Inferior parietal cortex (tissue), 1 donor: ENCODE results near the gene BUB3.

Experiments
- DNase-seq: peaks from one replicate; pipeline ENCODE4 v3.0.0-alpha.2; 2016; ENCODE audit errors: extremely low spot score

BUB3 gene, protein sequence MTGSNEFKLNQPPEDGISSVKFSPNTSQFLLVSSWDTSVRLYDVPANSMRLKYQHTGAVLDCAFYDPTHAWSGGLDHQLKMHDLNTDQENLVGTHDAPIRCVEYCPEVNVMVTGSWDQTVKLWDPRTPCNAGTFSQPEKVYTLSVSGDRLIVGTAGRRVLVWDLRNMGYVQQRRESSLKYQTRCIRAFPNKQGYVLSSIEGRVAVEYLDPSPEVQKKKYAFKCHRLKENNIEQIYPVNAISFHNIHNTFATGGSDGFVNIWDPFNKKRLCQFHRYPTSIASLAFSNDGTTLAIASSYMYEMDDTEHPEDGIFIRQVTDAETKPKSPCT

DNA sequence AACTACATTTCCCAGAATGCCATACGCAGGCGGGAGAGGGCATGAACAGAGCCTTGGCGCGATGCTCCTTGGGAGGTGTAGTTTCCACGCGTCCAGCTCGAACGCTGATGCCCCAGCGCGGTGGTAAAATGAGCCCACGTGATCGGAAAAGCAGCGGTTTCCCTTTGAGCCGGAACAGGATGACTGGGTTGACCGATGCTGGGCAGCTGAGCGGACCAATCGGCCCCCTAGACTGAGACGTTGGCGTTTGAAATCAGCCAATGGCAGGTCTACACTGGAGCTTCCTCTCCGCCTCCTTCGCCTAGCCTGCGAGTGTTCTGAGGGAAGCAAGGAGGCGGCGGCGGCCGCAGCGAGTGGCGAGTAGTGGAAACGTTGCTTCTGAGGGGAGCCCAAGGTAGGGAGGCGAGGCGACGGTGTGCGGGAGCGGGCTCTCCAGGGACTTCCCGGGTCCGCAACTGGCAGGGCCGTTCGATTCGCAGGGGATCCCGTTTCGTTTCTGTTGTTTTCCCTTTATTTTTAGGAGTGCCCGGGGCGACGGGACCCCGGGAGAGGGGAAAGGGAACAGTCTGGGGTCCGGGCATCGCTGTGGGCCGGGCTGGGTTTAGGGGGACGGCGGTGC lies at the start of gene BUB3:
BUB3 (plus strand) TSS at position 311 of the 619 bp plus-strand sequence. CDS start 516 bp downstream, outside the sequence.
- peak; percentile 100 for DNase-seq

DNA sequence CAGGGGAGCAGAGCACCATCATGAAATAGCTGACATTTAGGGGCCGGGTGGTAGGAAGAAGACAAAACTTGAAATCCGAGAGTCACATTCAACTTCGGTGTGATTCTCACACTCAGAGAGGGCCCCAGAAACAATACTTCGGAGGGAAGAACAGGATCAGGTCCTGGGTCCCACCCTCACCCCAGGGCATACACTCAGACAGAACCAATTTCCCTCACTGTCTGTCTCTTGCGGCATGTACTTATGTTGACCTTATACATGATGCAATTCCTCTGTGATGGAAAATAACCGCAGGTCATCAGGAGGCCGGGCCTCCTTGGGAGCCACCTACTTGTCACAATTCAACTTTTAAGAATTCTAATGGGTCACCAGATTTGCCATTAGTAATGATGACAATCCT lies 44.7 kb upstream of the BUB3 start:
- DNase-seq, result no peak

DNA sequence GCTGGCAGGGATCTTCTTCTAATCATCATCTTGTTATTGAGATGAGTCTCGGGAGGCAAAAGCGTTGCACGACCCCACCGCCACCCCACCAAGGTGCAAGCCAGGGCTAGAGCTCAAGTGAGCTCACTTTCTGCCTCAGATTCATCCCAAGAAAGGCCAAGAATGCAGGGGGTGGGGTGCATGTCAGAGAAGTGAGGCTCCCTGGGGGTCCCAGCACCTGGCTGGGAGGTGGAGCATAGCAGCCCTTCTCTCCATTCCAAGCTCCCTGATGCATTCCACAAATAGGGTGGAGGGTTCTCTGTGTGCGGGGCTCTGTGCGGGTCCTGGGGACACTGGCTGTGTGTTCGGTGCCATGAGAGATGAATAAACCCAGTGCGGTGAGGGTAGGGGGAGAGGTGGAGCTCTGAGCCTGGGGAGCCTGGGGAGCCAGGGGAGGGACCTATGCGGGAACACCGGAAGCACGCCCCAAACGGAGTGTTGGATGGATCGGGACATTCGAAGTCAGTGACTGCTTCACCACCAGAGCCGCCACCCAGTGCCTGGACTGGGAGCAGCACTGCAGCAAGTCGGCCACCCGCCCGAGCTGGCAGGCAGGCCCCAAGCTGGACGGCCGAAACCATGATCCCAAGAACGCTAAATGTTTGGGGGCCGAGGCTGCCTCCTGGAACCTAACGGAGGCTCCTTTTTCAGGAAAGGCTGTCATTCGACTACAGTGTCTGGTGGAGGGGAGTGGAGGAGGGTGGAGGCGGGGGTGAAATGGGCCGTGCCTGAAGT lies 36.4 kb upstream of the BUB3 start:
- no peak for DNase-seq

DNA sequence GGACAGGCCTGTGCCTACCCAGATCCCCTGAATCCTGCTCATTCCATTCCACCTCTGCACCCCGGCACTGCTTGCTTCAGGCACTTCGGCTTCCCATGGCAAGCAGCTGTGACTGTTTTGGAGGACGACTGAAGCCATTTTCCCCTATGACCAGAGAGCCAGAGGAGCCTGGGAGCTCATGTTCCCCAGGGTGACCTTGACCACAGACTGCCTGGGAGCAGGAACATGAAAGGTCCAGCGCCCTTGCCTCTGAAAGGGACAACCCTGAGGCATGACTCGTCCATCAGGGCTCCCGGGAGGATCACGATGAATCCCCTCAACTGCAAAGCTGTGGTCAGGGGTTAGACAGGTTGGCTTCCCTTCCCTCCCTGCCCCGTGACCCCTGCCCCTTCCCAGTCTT lies 35.1 kb upstream of the BUB3 start:
- DNase-seq, result no peak

DNA sequence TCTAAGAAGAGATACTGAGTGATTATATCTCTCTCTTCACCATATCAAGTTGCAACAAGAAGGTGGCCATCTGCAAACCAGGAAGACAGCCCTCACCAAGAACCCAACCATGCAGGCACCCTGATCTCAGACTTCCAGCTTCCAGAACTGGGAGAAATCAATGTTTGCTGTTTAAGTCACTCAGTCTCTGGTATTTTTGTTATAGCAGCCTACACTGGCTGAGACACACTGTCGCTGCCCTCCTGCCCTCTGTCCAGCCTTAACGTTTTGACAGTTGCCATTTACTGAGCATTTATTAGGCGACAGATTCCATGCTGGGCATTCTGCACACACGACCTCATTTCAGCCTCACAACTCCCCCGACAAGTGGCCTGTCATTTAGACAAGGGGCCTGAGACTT lies 28.0 kb upstream of the BUB3 start:
- no peak for DNase-seq

DNA sequence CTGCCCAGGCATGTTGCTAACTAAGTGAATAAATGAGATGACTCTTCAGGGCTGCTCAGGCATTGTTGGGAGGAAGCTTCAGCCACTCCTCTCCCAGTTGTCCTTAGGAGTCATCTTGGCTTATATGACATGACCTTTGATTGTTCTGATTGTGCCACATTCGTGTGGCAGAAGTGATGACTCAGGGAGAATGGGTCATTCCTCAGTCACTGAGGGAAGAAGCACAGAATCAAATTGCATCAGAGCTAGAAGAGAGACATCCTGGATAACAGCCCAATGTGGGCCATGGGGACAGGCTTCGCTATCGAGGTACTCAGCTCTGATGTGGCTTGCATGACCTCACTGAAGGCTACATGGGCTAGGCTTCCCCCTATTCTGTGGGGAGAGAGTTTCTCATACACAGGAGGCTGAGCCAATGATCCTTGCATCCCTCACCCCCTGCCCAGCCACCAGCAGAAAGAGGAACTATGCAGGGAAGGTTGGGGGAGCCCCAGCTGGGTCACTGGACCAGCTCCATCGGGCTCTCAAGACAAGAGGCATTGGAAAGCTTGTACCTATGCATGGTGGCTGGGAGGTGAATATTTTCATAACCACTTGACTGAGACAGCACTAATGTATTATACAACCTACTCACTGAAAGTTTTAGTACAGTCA lies 24.5 kb upstream of the BUB3 start:
- no peak for DNase-seq

DNA sequence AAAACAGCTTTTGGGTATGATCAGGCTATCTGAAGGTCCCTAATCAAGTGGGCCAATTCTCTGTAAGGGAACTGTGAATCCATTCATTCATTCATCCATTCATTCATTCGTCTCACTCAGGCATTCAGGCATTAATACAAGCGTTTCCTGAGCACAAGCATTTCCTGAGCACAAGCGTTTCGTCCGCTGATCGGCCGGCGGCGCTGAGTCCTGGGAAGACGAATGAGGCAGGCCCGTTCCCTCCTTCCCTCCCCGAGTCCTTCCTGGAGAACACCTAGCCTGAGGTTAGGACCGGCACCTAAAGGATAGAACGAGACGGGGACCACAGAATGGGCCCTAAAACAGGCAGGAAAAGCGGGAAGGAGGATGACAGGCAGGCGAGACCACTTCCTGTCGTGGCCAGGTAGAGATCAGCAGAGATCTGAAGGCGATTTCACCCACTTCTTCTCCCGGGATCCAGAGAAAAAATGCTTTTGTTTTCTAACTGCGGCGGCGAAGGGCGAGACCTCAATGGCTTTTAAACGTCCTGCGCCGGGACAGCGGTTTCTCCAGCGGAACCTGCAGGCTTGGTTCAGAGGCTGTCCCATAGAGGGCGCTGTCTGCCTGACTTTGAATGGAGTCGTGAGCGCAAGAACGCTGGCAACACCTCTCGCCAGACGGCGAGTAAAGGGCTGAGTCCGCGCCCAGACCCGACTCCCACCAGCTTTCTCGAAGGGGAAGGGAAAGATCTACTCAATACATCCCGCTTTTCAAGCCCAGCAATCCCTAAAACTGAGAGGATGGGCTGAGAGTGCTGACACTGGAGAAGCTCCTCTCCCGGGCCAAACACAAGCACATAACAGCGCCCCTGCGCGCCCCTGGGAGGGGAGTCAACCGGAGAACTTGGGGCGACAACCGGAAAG lies 21.4 kb upstream of the BUB3 start:
- peak; percentile 82 for DNase-seq

DNA sequence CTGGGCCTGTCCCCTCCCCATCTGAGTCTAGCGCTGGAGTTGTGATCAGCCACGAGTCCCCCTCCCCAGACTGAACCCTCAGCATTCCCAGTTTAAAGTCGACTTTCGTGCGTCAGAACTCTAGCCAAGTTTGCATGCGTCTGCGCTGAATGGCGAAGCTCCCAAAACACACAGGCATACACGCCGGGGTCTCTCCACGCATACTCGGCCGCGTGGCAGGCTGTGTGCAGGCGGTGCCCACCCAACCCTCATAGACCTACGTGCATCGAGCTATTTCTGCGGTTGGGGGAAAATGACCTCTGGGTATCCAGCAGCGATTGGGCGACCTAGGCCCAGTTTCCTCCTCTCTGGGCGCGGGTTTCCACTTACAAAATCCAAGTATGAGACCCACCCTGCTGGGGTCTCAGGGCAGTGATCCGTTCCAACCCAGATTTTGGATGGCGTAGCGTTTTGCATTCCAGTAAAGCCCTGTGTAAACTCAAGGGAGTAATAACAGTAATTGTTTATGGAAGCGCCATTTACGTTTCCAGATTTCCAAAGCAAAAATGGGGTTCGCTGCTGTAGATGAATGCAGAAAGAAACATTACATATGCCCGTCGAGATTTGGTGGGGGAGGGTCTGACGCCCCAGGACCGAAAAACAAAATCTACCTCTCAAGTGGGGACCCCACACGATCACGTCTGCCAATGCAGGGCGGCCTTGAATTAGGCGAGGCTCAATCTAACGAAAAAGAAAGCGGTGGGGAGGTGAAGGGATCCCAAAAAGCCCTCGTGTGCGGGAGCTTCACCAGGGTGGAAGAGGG lies 20.5 kb upstream of the BUB3 start:
- no peak for DNase-seq

DNA sequence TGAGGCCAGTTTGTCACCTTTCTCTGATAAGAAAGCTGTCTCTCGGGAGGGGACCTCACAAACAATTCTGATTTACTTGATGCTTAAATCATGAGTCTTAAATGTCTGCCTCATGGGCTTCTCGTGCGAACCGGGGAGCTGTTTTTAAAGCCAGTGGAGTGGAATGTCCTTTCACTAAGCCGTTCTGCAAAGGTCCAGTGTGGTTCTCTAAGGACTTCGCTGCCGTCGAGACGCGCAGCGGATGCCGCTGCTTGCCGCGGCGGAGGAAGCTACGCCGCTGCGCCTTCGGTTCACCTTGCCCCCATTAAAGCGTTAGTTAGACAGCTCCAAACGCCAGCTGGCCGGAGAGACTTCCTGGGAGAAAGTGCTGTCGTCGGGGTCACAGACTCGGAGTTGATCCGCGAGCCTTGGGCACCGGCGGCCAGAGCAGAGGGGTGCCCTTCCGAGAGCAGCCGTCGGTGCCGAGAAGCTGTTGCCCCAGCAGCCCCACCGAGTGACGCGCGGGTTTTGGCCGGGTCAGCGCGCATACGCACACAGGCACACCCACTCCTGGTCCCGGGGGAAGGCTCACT lies 19.8 kb upstream of the BUB3 start:
- no peak for DNase-seq

DNA sequence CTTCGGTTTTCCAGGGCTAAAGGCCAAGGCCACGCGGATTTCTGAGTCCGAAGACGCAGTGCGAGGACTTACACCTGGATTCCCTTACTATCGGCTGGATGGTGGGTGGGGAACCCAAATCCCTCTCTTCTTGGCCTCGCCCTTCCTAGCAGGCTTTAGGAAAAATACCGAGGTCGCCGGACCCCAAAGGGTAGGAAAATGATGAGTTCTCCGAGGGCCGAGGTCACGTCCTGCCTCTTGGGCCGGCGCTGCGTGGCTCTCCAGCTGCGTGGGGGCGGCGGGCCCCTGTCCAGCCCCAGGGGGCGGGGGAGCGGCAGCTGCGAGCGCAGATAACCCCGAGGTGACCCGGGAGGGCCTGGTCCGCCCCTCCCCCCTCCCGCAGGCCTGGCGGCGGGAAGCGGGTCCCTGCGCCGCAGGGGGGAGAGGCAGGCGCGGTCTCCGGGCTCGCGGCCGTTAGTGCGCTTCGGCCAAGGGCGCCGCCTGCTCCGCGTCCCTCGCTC lies 19.2 kb upstream of the BUB3 start:
- no peak for DNase-seq

DNA sequence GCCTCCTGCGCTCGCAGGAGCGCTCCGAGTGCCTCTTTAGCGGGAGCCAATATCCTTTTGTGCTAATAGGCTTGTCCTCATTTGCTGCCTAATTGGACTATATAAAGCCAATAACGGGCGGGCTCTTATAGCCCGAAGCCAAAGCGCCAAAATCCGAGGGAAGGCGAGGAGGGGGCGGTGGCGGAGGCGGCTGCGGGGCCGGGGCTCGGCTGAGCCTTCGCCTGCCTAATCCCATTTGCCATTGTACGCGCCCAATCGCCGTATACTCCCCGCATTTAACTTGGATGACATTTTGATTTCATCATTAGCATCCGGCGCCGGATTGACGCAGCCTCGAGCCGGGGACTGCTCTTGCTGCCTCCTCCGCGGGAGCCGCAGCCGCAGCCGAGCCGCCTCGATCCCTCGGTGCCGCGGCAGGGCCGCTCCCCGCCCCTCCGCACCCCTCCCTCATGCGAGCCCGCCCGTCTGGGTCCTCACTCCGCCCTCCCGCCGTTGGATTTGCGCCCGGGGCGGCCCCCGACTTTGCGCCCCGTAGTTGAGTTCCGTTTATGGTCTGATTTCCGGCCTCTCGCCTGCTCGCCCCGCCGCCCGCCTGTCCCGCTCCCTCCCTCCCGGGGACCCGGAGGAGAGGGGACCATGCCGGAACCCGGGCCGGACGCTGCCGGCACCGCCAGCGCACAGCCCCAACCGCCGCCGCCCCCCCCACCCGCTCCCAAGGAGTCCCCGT lies 18.6 kb upstream of the BUB3 start, which contains the start of gene HMX3:
HMX3 (plus strand) TSS at position 556 of the 727 bp plus-strand sequence; CDS start at position 637, 81 bp downstream.
- no peak for DNase-seq

DNA sequence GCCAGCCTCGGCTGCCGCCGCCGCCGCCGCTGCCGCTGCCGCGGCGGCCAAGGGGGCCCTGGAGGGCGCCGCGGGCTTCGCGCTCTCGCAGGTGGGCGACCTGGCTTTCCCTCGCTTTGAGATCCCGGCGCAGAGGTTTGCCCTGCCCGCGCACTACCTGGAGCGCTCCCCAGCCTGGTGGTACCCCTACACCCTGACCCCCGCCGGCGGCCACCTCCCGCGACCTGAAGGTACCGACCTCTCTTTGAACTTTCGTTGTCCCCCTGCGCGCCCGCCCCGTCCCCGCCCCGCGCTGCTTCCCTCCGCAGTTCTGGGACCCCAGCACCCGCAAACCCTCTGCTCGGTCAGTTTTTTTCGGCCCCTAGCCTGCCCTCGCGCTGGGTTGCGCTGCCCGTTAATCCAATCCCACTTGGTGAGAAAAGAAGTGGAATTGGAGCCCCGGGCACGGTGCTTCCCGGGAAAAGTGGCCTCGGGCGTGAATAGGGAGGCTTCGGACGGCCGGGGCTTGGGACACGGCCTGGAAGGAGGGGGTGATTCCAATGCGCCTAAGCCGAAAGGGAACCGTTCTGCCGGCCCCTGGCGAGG lies 17.9 kb upstream of the BUB3 start:
- DNase-seq, result no peak

DNA sequence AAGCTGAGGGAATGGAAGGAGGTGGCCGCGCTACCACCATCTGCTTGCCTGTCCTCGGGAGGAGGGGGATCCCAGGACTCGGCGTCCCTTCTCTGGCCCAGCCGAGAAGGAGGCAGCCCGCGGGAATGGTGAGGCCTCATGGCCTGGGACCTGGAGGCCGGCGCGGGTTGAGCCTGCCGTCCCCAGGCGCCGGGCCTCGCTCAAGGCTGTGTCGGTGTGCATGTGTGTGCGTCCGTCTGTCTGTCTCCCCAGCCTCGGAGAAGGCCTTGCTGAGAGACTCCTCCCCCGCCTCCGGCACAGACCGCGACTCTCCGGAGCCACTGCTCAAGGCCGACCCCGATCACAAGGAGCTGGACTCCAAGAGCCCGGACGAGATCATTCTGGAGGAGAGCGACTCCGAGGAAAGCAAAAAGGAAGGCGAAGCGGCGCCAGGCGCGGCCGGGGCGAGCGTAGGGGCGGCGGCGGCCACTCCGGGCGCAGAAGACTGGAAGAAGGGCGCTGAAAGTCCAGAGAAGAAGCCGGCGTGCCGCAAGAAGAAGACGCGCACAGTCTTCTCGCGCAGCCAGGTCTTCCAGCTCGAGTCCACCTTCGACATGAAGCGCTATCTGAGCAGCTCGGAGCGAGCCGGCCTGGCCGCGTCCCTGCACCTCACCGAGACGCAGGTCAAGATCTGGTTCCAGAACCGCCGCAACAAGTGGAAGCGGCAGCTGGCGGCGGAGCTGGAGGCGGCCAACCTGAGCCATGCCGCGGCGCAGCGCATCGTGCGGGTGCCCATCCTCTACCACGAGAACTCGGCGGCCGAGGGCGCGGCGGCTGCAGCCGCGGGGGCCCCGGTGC lies 17.2 kb upstream of the BUB3 start:
- DNase-seq, result no peak

DNA sequence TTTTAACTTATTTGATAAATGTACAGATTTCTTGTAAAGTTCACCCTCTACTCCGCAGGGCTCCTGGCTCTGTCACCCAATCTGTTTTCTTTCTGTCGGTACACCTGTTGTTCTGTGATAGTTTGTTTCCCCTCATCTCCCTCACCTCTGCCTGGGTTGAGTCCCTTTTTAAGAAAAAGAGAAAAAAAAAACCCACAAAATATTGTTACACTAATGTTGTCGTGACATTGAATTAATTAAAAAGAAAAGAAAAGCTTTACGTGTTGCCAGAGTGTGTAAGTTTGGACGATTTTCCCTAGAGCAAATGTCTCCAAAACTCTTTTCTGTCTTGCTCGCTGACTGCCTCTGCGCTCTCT lies 15.1 kb upstream of the BUB3 start:
- DNase-seq, result no peak

DNA sequence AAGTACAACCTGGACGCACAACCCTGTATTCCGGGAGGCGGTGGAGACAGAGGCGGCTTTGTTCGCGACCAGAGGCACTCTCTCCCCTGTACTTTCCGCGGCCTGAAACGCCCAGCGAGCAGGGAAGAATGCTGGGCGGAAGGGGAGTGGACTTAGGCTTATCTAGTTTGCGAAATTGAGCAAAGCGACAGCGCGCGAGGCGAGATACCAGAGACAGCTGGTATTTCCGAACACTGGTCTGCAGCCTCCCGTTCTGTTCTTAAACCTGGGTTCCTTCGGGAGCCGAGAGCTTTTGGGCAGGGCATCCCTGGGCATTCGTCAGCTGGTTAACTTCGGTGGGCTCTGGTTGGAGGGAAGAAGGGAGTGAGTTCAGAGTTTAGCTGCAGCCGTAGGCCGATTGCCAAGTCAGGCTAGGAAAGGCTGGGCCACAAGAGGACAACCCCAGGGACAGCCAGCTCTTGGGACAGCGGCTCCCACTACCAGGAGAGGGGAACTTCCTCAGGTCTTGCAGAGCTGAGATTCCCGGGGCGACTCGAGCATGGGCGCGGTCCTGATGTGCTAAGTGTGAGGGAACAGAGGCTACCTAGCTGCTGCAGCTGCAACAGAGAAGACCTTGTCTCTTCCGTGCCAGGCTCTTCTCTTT lies 14.6 kb upstream of the BUB3 start:
- no peak for DNase-seq

DNA sequence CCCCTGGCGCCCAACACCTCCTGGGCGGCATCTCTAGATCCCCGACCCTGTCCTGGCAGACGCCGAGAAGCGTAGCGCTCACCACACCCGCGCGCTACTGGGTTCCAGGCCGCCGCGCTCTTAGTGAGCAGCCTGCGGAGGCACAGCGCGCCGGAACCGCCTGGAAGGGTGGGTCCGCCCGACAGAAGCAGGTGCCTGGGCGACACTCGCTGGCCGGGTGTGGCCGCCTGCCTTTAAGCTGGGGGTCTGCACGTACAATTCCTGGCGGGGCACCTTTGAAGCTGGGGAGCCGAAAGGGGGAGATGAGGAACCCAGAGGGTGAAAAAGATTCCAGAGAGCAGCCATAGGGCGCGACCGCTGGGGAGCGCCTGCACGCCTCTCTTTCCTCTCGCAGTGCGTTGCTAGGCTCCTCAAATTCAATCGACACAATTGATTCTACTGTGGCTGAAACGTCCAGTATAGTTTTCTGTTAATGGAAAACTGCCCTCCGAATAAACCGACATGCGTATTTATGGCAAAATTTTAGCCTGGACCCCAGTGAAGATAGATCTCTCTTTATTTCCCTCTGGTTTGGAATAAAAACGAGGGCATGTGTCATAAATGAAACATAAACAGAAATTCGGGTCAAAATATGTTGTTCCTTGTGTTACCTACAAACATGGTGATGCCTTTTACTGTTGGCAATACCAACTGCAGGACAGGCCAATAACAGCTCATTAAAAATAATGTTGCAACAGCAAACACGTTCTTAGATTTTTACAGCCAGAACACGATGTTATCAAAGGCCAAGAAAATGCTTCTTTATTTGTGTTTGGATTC lies 13.8 kb upstream of the BUB3 start:
- no peak for DNase-seq
